Measurements from ENCODE around the gene OGA.

OGA gene

GRCh38 chr10:101807158-101807557 lies 11.1 kb downstream of the OGA start:
- Histone ChIP-seq H3K27me3 (ENCODE audit: low read length) (no peaks in the 10 kb centered on the region), H4K20me1 (ENCODE audit: low read depth, low read length) (no peaks in the 10 kb centered on the region), H3K9me3 (ENCODE audit: insufficient read depth, low read length) (no peaks in the 10 kb centered on the region), H3K4me2 (ENCODE audit: low read depth, low read length, poor library complexity, severe bottlenecking) (no peak overlapping the region), H3K36me3 (ENCODE audit: low read length) (peaks cover 40% of the 10 kb centered on the region), H3F3A (ENCODE audit: insufficient read depth) (peaks cover 12% of the 10 kb centered on the region; the same call in 1 of the 2 replicates), H2AFZ (ENCODE audit: low read depth, low read length, severe bottlenecking) (no peak overlapping the region), H3K4me3 (ENCODE audit: insufficient read depth, low read length, poor library complexity, severe bottlenecking) (no peak overlapping the region), H3K79me2 (ENCODE audit: insufficient read depth, low read length) (peaks cover 23% of the 10 kb centered on the region), H3K9ac (ENCODE audit: low read length) (no peak overlapping the region), H3K9me2 (replicated peaks; ENCODE audit: insufficient read depth, low read length) (no peaks in the 10 kb centered on the region), H3K27ac (ENCODE audit: low read depth, low read length) (no peak overlapping the region)
- TF ChIP-seq EZH2phosphoT487 (conservative IDR thresholded peaks at IDR 0.05; ENCODE audit: low read length), result no peak
- TF ChIP-seq CTCF (IDR thresholded peaks at IDR 0.05; ENCODE audit: insufficient read depth, low read length, poor library complexity, severe bottlenecking), result no peak

- Histone ChIP-seq H3K79me2 (ENCODE audit: insufficient read depth, low read length) (peaks cover 17% of the 10 kb centered on the region), H3K27ac (ENCODE audit: low read depth, low read length) (no peak overlapping the region)
Observed at GRCh38 chr10:101803511-101803910, 14.7 kb downstream of the OGA start.

GRCh38 chr10:101797403-101798059 lies 20.7 kb downstream of the OGA start:
- H3K79me2 ChIP-seq (ENCODE audit: insufficient read depth, low read length), result peaks cover 22% of the 10 kb centered on the region
- H3K4me2 ChIP-seq (ENCODE audit: low read depth, low read length, poor library complexity, severe bottlenecking), result no peak overlapping the region
- no peak overlapping the region for H3K4me3 ChIP-seq (ENCODE audit: insufficient read depth, low read length, poor library complexity, severe bottlenecking)
- H3K9ac ChIP-seq (ENCODE audit: low read length), result no peak overlapping the region
- no peak overlapping the region for H2AFZ ChIP-seq (ENCODE audit: low read depth, low read length, severe bottlenecking)
- 0 out of 2 replicates have a peak, but pooled peaks cover 5% of the 10 kb centered on the region for H3F3A ChIP-seq (ENCODE audit: insufficient read depth)
- H3K9me2 ChIP-seq (replicated peaks; ENCODE audit: insufficient read depth, low read length), result no peaks in the 10 kb centered on the region
- 0 out of 2 replicates have a peak, but pooled peaks cover 9% of the 10 kb centered on the region for H4K20me1 ChIP-seq (ENCODE audit: low read depth, low read length)
- peaks cover 62% of the 10 kb centered on the region for H3K36me3 ChIP-seq (ENCODE audit: low read length)
- no peaks in the 10 kb centered on the region for H3K9me3 ChIP-seq (ENCODE audit: insufficient read depth, low read length)
- H3K27ac ChIP-seq (ENCODE audit: low read depth, low read length), result no peak overlapping the region
- TF ChIP-seq EZH2phosphoT487 (conservative IDR thresholded peaks at IDR 0.05; ENCODE audit: low read length) (no peak), CTCF (IDR thresholded peaks at IDR 0.05; ENCODE audit: insufficient read depth, low read length, poor library complexity, severe bottlenecking) (no peak)
- H3K27me3 ChIP-seq (ENCODE audit: low read length), result no peaks in the 10 kb centered on the region

More at GRCh38 chr10:101803511-101803910, 14.7 kb downstream of the OGA start:
- Histone ChIP-seq H3K27me3 (ENCODE audit: low read length) (no peaks in the 10 kb centered on the region), H3F3A (ENCODE audit: insufficient read depth) (peaks cover 6% of the 10 kb centered on the region; the same call in 1 of the 2 replicates), H3K36me3 (ENCODE audit: low read length) (peaks cover 56% of the 10 kb centered on the region), H3K9me2 (replicated peaks; ENCODE audit: insufficient read depth, low read length) (no peaks in the 10 kb centered on the region), H3K4me2 (ENCODE audit: low read depth, low read length, poor library complexity, severe bottlenecking) (no peak overlapping the region), H4K20me1 (ENCODE audit: low read depth, low read length) (no peaks in the 10 kb centered on the region), H2AFZ (ENCODE audit: low read depth, low read length, severe bottlenecking) (no peak overlapping the region), H3K9ac (ENCODE audit: low read length) (no peak overlapping the region), H3K4me3 (ENCODE audit: insufficient read depth, low read length, poor library complexity, severe bottlenecking) (no peak overlapping the region), H3K9me3 (ENCODE audit: insufficient read depth, low read length) (no peaks in the 10 kb centered on the region)
- TF ChIP-seq CTCF (IDR thresholded peaks at IDR 0.05; ENCODE audit: insufficient read depth, low read length, poor library complexity, severe bottlenecking) (no peak), EZH2phosphoT487 (conservative IDR thresholded peaks at IDR 0.05; ENCODE audit: low read length) (no peak)
